ENCODE results near the gene GCHFR. TPM values are rescaled to one million over a fixed set of nuclear protein-coding genes. Genes with fewer than 3 reads are reported as not detected.

The GCHFR gene
- polyA plus RNA-seq, 10 donors, result 1.3 to 7.9 (median 4.7) TPM

- DNase-seq, result no peak
Measured at GRCh38 chr15:40808861-40809450, 45.1 kb downstream of the GCHFR start.

- DNase-seq, result no peak
Measured at GRCh38 chr15:40812721-40813425, 49.0 kb downstream of the GCHFR start.

GRCh38 chr15:40815042-40815698 lies 51.3 kb downstream of the GCHFR start:
- peak in 1 of 3 donors; percentile 16 for DNase-seq

Other genes starting within 250 kb of the GCHFR start
- gene CCDC32, start 199.0 kb upstream of the GCHFR start, polyA plus RNA-seq (ENCODE audit: insufficient read length in 10 of 10), result 10 to 100 TPM; 13.1 to 27.8 (median 17.7) TPM
- gene RPUSD2, start 194.8 kb upstream of the GCHFR start, polyA plus RNA-seq (ENCODE audit: insufficient read length in 10 of 10), result 10 to 100 TPM in 2 of 10 donors, 1 to 10 TPM in 8; 6.2 to 12.0 (median 8.0) TPM
- 10 to 100 TPM in 7 of 10 donors, 1 to 10 TPM in 3; 6.8 to 16.6 (median 12.1) TPM for gene KNL1, start 169.8 kb upstream of the GCHFR start, polyA plus RNA-seq (ENCODE audit: insufficient read length in 10 of 10)
- gene RAD51, start 68.9 kb upstream of the GCHFR start, polyA plus RNA-seq (ENCODE audit: insufficient read length in 10 of 10), result 10 to 100 TPM in 2 of 10 donors, 1 to 10 TPM in 8; 6.4 to 16.4 (median 8.8) TPM
- gene RMDN3, start 8.8 kb upstream of the GCHFR start, polyA plus RNA-seq (ENCODE audit: insufficient read length in 10 of 10), result 10 to 100 TPM; 17.4 to 26.7 (median 22.2) TPM
- gene C15orf62, start 5.9 kb downstream of the GCHFR start, polyA plus RNA-seq (ENCODE audit: insufficient read length in 10 of 10), result 1 to 10 TPM in 6 of 10 donors, under 1 TPM in 4; 0.68 to 2.4 (median 1.3) TPM
- 10 to 100 TPM; 13.6 to 21.1 (median 18.1) TPM for gene ZFYVE19, start 43.0 kb downstream of the GCHFR start, polyA plus RNA-seq (ENCODE audit: insufficient read length in 10 of 10)
- 10 to 100 TPM; 19.4 to 29.1 (median 23.7) TPM for gene DNAJC17, start 43.4 kb downstream of the GCHFR start, polyA plus RNA-seq (ENCODE audit: insufficient read length in 10 of 10)
- gene PPP1R14D, start 64.6 kb downstream of the GCHFR start, polyA plus RNA-seq (ENCODE audit: insufficient read length in 10 of 10), result not detected
- 10 to 100 TPM in 2 of 10 donors, 1 to 10 TPM in 1, under 1 TPM in 7; 0.24 to 11.2 (median 0.58) TPM for gene SPINT1, start 80.0 kb downstream of the GCHFR start, polyA plus RNA-seq (ENCODE audit: insufficient read length in 10 of 10)
- gene RHOV, start 110.2 kb downstream of the GCHFR start, polyA plus RNA-seq (ENCODE audit: insufficient read length in 10 of 10), result 1 to 10 TPM in 2 of 10 donors, under 1 TPM in 8; 0.12 to 4.4 (median 0.24) TPM
- 10 to 100 TPM in 4 of 10 donors, 1 to 10 TPM in 6; 7.8 to 12.4 (median 9.3) TPM for gene VPS18, start 130.4 kb downstream of the GCHFR start, polyA plus RNA-seq (ENCODE audit: insufficient read length in 10 of 10)
- gene DLL4, start 165.3 kb downstream of the GCHFR start, polyA plus RNA-seq (ENCODE audit: insufficient read length in 10 of 10), result 10 to 100 TPM in 8 of 10 donors, 1 to 10 TPM in 2; 9.7 to 19.0 (median 11.6) TPM
- 1 to 10 TPM; 1.3 to 6.5 (median 3.1) TPM for gene CHAC1, start 189.4 kb downstream of the GCHFR start, polyA plus RNA-seq (ENCODE audit: insufficient read length in 10 of 10)